Smooth muscle cell of bladder (primary cell): Measurements from ENCODE around the gene NCF2. TPM values are rescaled to one million over a fixed set of nuclear protein-coding genes. Genes with fewer than 3 reads are reported as not detected.

Source experiments
- total RNA-seq: library from RNA; depleted of rRNA; stranded (reverse); fragments of >200 nt; gene quantifications from 2 replicates; pipeline ENCODE4 v1.2.3, GENCODE V29; 2014

NCF2 gene
- total RNA-seq = under 0.01 and 0.18 TPM in 2 replicates

GRCh38 chr1:183590244-183591191 lies at the start of gene NCF2:
NCF2 (minus strand) TSS chr1:183590459; CDS start chr1:183590329, 130 bp downstream.

DNA sequence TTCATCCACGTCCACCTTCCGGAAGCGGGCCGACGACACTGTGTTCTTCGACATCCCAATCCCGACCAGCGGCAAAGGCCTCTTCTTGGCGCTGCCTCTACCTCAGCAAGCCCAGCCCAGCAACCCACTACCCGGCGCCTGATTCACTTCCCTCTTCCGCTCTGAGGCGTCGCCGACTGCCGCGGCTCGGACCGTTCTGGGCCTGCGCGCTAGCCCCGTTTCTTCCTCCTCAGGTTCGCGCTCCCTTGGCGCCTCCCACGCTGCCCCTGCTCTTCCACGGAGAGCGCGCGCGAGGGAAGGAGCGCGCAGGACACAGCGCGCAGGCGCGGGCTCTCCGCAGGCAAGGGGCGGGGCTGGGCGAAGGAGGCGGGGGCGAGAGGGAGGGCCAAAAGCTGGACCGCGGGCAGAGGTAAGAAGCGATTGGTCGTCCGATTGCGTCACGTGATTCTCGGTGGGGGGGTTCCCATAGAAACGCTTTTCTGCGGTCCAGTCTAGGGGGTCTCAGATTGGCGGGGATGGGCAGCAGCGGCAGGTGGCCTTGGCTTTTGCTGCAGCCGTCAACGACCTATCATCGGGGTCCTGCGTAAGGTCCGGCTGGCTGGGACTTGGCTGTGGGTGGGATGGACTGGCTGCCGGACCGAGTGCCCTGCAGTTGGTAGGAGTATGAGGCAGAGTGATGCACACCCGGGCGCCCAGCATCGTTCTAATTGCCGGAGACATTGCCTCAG lies 45.5 kb upstream of the NCF2 start, which contains the start of gene ARPC5:
Gene ARPC5, minus strand, starts transcription at position 178 of the 728 bp plus-strand sequence. Its CDS starts 124 bp downstream, at position 54.

Other genes with a start within 250 kb of the NCF2 start
- 0.18 and 0.28 TPM in 2 replicates for gene NMNAT2, start 172.1 kb downstream of the NCF2 start, total RNA-seq
- 10.7 and 10.8 TPM in 2 replicates for gene SMG7, start 118.0 kb downstream of the NCF2 start, total RNA-seq
- 160 and 211 TPM in 2 replicates for gene ARPC5, start 45.3 kb upstream of the NCF2 start, total RNA-seq
- gene APOBEC4, start 62.9 kb upstream of the NCF2 start, total RNA-seq = not detected in 2 replicates
- 33.1 and 33.9 TPM in 2 replicates for gene RGL1, start 214.7 kb upstream of the NCF2 start, total RNA-seq